HepG2 (cell line): Measurements from ENCODE around the gene AKR1C4. TPM values are rescaled to one million over a fixed set of nuclear protein-coding genes. Genes with fewer than 3 reads are reported as not detected.
"Not testable (repeated sequence)": the region's sequence is repeated elsewhere in the genome, so short reads cannot be mapped to it uniquely, and the experiment has no call there.

Experiments
- ATAC-seq: fragments of 200-7000 bp; cut with Tn5 transposase; 3 replicates; pipeline ENCODE4 v1.9.1; 2020; ENCODE audit warnings: mild to moderate bottlenecking, moderate library complexity
- BruUV-seq: library from RNA; stranded (reverse); fragments of 400-500 nt; replicated peaks from 2 replicates; lab custom pipeline; 2021; lab: Mats Ljungman, UMichigan
- CTCF ChIA-PET: fragments of 300-600 bp; formaldehyde crosslinking; extraction: SDS; loops from one replicate; lab custom pipeline; 2021; ENCODE audit warnings: low total read pairs, inconsistent platforms, low intra/inter-chr PET ratio; lab: Yijun Ruan, JAX
- POLR2A ChIA-PET: fragments of 350-600 bp; sonication (Branson Sonifier 250); formaldehyde crosslinking; loops from one replicate; lab custom pipeline; 2020; ENCODE audit warnings: antibody characterized with exemption, inconsistent platforms; lab: Yijun Ruan, JAX
- DNase-seq: peaks from one replicate; pipeline ENCODE4 v3.0.0-alpha.2; 2015; ENCODE audit warnings: low spot score
- FAIRE-seq: peaks from 3 replicates; lab custom pipeline; 2011; peaks lifted over from hg19 to GRCh38; lab: Jason Lieb, UNC
- H2AFZ ChIP-seq: one replicate; pipeline ENCODE4 v1.6.1; 2011; ENCODE audit warnings: low read length, inconsistent platforms
- H3K27ac ChIP-seq: fragments of 300-600 bp; 3 replicates; pipeline ENCODE4 v1.8.0; 2011; ENCODE audit warnings: mixed run types, mild to moderate bottlenecking, mixed read lengths, low read length, inconsistent platforms; ENCODE audit not compliant: insufficient read depth; ENCODE audit errors: extremely low read length
- H3K27me3 ChIP-seq, 2 experiments: fragments of 200-600 bp in 1 of 2; 2 replicates in 1 of 2; 3 replicates in 1 of 2; pipeline versions ENCODE4 v1.6.0 to v1.8.0; 2011; ENCODE audit warnings: low read length in 2 of 2, mild to moderate bottlenecking in 2 of 2, moderate library complexity in 2 of 2, inconsistent platforms in 1 of 2; ENCODE audit not compliant: insufficient read depth in 2 of 2, control insufficient read depth in 1 of 2
- H3K36me3 ChIP-seq, 2 experiments: fragments of 200-600 bp in 1 of 2; replicated peaks in 1 of 2; 2 replicates in 1 of 2; 3 replicates in 1 of 2; pipeline versions ENCODE4 v1.5.1 to v1.8.0; 2011; ENCODE audit warnings: low read length in 2 of 2, inconsistent platforms in 1 of 2; ENCODE audit not compliant: insufficient read depth in 2 of 2, control insufficient read depth in 1 of 2
- H3K4me1 ChIP-seq: 2 replicates; pipeline ENCODE4 v1.5.1; 2012; ENCODE audit warnings: low read length, inconsistent platforms; ENCODE audit not compliant: insufficient read depth
- H3K4me2 ChIP-seq: 2 replicates; pipeline ENCODE4 v1.6.0; 2011; ENCODE audit warnings: low read depth, low read length, inconsistent platforms
- H3K4me3 ChIP-seq, 3 experiments: fragments of 200-600 bp in 1 of 3; sonication (generic), shearing (Covaris generic) in 1 of 3; replicated peaks in 1 of 3; 2 replicates each; pipeline ENCODE4 v1.5.1; 2011 to 2016; ENCODE audit warnings: low read length in 3 of 3, inconsistent platforms in 2 of 3, low read depth in 2 of 3, mild to moderate bottlenecking in 2 of 3, control low read depth in 1 of 3, mixed read lengths in 1 of 3; ENCODE audit not compliant: insufficient read depth in 1 of 3
- H3K79me2 ChIP-seq: one replicate; pipeline ENCODE4 v1.6.1; 2011; ENCODE audit warnings: low read length, inconsistent platforms; ENCODE audit not compliant: insufficient read depth
- H3K9ac ChIP-seq: 2 replicates; pipeline ENCODE4 v1.6.0; 2011; ENCODE audit warnings: mild to moderate bottlenecking, low read depth, low read length, inconsistent platforms; ENCODE audit not compliant: insufficient read depth
- H3K9me3 ChIP-seq: 2 replicates; pipeline ENCODE4 v1.5.1; 2012; ENCODE audit warnings: mild to moderate bottlenecking, low read length
- H4K20me1 ChIP-seq: 2 replicates; pipeline ENCODE4 v1.6.0; 2011; ENCODE audit warnings: inconsistent platforms, mild to moderate bottlenecking, low read length, moderate library complexity; ENCODE audit not compliant: insufficient read depth
- DMAP1 ChIP-seq: IDR thresholded peaks from 2 replicates; pipeline ENCODE4 v1.6.1; 2016
- JDP2 ChIP-seq: sonication (generic); formaldehyde crosslinking; IDR thresholded peaks from 2 replicates; pipeline ENCODE4 v1.8.1; 2022; ENCODE audit warnings: missing genetic modification reagents, borderline replicate concordance
- PLRG1 ChIP-seq: fragments of 450-650 bp; conservative IDR thresholded peaks from 2 replicates; pipeline ENCODE4 v1.6.1; 2016
- SMC3 ChIP-seq: IDR thresholded peaks from 2 replicates; pipeline ENCODE4 v1.6.1; 2011; ENCODE audit warnings: low read length, improper control_type of control experiment
- STAG1 ChIP-seq: sonication (generic); formaldehyde crosslinking; IDR thresholded peaks from 2 replicates; pipeline ENCODE4 v1.4.0; 2020; ENCODE audit warnings: missing genetic modification reagents
- ZNF431 ChIP-seq: sonication (generic); formaldehyde crosslinking; IDR thresholded peaks from 2 replicates; pipeline ENCODE4 v1.9.0; 2022; ENCODE audit warnings: missing genetic modification reagents, low read depth, mild to moderate bottlenecking, borderline replicate concordance
- WGBS: methylation state at CpG from one replicate; pipeline ENCODE4 v1.1.6; 2017; ENCODE audit warnings: low lambda C conversion rate; 5-methylcytosine and 5-hydroxymethylcytosine counted together
- in situ Hi-C: cut with HindIII; loops from 2 replicates; pipeline ENCODE4 v1.10.0; 2017; ENCODE audit warnings: low pct_unique_long_range_greater_than_20kb; ENCODE audit not compliant: extremely low pct_ligation_motif_present
- intact Hi-C: fragments of 100-400 bp; cut with micrococcal nuclease; formaldehyde crosslinking; loops from one replicate; pipeline ENCODE4 v1.10.0; 2022; ENCODE audit not compliant: unreplicated experiment
- polyA plus RNA-seq, 8 experiments: library from polyadenylated mRNA; depleted of rRNA in 3 of 8; stranded (reverse) in 7 of 8; unstranded in 1 of 8; fragments of >200 nt; fragmentation: Illumina TruSeq in 4 of 8; extraction: Trizol in 4 of 8; gene quantifications; 2 replicates each; pipeline versions ENCODE4 v1.2.1 to v1.2.3, GENCODE V29; 2011 to 2016; ENCODE audit warnings: low read depth in 4 of 8, missing spikeins in 1 of 8, mixed read lengths in 1 of 8; ENCODE audit not compliant: insufficient read depth in 1 of 8
- total RNA-seq, 5 experiments: library from RNA; depleted of rRNA; stranded (reverse); fragments of >200 nt; fragmentation: Illumina TruSeq; extraction: Trizol; gene quantifications; 2 replicates each; pipeline ENCODE4 v1.2.3, GENCODE V29; 2016; ENCODE audit warnings: low read depth in 1 of 5
- TF ChIP-seq, protein P1 (sequence below): sonication (generic); formaldehyde crosslinking; IDR thresholded peaks from 2 replicates; pipeline ENCODE4 v1.5.0; 2020; ENCODE audit warnings: mild to moderate bottlenecking, missing genetic modification reagents, moderate library complexity
- TF ChIP-seq, protein P2 (sequence below): sonication (generic); formaldehyde crosslinking; IDR thresholded peaks from 2 replicates; pipeline ENCODE4 v1.8.0; 2022; ENCODE audit warnings: mild to moderate bottlenecking, missing genetic modification reagents, moderate library complexity

The AKR1C4 gene
- total and polyA plus RNA-seq, 2 of the 13 experiments (the other 11 are each of a cell fraction or from before 2014, with no cell fraction given), result 0.18 to 1.3 TPM

DNA sequence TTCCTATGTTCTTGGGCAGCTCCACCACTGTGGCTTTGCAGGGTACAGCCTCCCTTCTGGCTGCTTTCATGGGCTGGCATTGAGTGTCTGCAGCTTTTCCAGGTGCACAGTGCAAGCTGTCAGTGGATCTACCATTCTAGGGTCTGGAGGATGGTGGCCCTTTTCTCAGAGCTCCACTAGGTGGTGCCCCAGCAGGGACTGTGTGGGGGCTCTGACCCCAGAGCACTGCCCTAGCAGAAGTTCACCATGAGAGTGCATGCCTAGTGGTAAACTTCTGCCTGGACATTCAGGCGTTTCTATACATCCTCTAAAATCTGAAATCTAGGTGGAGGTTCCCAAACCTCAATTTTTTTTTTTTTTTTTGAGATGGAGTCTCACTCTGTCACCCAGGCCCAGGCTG lies 13.6 kb downstream of the AKR1C4 start:
- H3K79me2 ChIP-seq, BruUV-seq, CTCF ChIA-PET, ATAC-seq, H3K4me3 ChIP-seq, H3K4me2 ChIP-seq, FAIRE-seq, H3K27me3 ChIP-seq, H2AFZ ChIP-seq, DNase-seq, H3K27ac ChIP-seq, in situ Hi-C loops, H3K4me1 ChIP-seq, intact Hi-C loops, H3K9ac ChIP-seq, H3K36me3 ChIP-seq, H4K20me1 ChIP-seq, POLR2A ChIA-PET: not testable (repeated sequence)
- TF ChIP-seq STAG1 (CRISPR knock-in tag) (0 out of 2 replicates have a peak, but pooled peaks have one; percentile 24), SMC3 (0 out of 2 replicates have a peak, but pooled peaks have one; percentile 4)
- TF ChIP-seq, protein P1, sequence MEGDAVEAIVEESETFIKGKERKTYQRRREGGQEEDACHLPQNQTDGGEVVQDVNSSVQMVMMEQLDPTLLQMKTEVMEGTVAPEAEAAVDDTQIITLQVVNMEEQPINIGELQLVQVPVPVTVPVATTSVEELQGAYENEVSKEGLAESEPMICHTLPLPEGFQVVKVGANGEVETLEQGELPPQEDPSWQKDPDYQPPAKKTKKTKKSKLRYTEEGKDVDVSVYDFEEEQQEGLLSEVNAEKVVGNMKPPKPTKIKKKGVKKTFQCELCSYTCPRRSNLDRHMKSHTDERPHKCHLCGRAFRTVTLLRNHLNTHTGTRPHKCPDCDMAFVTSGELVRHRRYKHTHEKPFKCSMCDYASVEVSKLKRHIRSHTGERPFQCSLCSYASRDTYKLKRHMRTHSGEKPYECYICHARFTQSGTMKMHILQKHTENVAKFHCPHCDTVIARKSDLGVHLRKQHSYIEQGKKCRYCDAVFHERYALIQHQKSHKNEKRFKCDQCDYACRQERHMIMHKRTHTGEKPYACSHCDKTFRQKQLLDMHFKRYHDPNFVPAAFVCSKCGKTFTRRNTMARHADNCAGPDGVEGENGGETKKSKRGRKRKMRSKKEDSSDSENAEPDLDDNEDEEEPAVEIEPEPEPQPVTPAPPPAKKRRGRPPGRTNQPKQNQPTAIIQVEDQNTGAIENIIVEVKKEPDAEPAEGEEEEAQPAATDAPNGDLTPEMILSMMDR, result peak; percentile 41
- 89% methylated on average over 1 of the region's 1 CpG for WGBS
- H3K9me3 ChIP-seq, result peaks cover 21% of the 10 kb centered on the region

DNA sequence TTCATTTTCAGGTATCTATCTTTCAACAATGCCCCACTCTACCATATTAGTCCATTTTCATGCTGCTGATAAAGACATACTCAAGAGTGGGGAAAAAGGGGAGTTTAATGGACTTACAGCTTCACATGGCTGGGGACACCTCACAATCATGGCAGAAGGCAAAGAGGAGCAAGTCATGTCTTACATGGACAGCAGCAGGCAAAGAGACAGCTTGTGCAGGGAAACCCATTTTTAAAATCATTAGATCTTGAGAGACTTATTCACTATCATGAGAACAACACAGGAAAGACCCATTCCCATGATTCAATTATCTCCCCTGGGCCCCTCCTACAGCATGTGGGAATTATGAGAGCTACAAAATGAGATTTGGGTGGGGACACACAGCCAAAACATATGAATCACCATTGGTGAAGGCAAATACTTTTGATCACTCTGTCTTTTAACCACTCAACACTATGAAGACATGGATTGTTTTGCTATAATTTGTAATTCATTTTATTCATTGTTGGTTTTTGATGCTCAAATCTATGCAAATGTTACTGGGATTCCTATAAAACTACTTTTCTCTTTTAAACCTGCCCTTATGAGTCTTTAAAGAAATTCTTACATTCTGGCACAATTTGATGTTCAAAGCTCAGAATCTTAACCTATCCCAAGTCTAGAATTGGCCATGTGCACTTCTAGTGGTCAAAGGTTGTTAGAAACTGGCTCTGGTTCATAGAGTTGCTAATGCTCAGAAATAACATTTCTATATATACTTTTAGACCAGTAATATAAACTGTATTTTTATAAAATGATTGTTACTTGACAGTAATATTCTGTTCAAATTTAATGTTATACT lies 15.3 kb downstream of the AKR1C4 start:
- BruUV-seq, result no TSS peak
- intact Hi-C loops, result no loop called here
- ChIA-PET CTCF (no interaction called here), POLR2A (no interaction called here)
- H3K4me1 ChIP-seq, result peaks cover 5% of the 10 kb centered on the region
- no peaks in the 10 kb centered on the region for H3K79me2 ChIP-seq
- no peak for DNase-seq
- H3K27me3 ChIP-seq, result no peaks in the 10 kb centered on the region
- H3K27ac ChIP-seq, result no peak overlapping the region
- no peak for ATAC-seq
- no peak overlapping the region for H3K4me2 ChIP-seq
- H2AFZ ChIP-seq, result no peak overlapping the region
- no peaks in the 10 kb centered on the region for H3K36me3 ChIP-seq
- no peak overlapping the region for H3K4me3 ChIP-seq
- no peak overlapping the region for H3K9ac ChIP-seq
- H3K9me3 ChIP-seq, result peaks cover 21% of the 10 kb centered on the region
- in situ Hi-C loops, result no loop called here
- FAIRE-seq, result no peak
- no peaks in the 10 kb centered on the region for H4K20me1 ChIP-seq
- peak; percentile 99; the same call in 1 of the 2 replicates for TF ChIP-seq ZNF431 (CRISPR knock-in tag)
- TF ChIP-seq PLRG1, result no peak
- no peak for TF ChIP-seq DMAP1 (CRISPR knock-in tag)
- TF ChIP-seq, protein P2, sequence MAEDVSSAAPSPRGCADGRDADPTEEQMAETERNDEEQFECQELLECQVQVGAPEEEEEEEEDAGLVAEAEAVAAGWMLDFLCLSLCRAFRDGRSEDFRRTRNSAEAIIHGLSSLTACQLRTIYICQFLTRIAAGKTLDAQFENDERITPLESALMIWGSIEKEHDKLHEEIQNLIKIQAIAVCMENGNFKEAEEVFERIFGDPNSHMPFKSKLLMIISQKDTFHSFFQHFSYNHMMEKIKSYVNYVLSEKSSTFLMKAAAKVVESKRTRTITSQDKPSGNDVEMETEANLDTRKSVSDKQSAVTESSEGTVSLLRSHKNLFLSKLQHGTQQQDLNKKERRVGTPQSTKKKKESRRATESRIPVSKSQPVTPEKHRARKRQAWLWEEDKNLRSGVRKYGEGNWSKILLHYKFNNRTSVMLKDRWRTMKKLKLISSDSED (CRISPR knock-in tag), result no peak
- no peak for TF ChIP-seq JDP2 (CRISPR knock-in tag)
